Ishikawa (cell line): ENCODE results near the gene CNTN1.

Experiments used
- CREB1 ChIP-seq: IDR thresholded peaks from 2 replicates; pipeline ENCODE4 v1.6.1; 2012; ENCODE audit warnings: low read depth
- EP300 ChIP-seq: IDR thresholded peaks from 2 replicates; pipeline ENCODE4 v1.6.1; 2012; ENCODE audit warnings: borderline replicate concordance
- REST ChIP-seq: IDR thresholded peaks from 2 replicates; pipeline ENCODE4 v1.6.1; 2012; ENCODE audit warnings: low read depth, mild to moderate bottlenecking
- TEAD4 ChIP-seq: IDR thresholded peaks from 2 replicates; pipeline ENCODE4 v1.6.1; 2012
- TF ChIP-seq, protein P1 (sequence below): IDR thresholded peaks from 2 replicates; pipeline ENCODE4 v1.6.1; 2012

DNA sequence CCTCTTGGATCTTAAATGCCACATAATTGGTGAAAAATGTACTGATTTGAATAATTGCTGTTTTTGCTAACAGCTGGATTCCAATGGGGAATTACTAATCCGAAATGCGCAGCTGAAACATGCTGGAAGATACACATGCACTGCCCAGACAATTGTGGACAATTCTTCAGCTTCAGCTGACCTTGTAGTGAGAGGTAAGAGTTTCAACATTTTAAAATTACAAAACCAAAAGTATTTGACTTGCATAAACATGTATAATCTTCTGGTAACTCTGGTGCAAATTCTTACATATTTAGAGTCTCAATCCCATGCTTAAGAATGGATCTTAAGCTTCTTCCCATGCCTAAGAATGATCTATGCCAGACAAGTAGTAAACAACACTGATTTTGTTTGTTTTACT, 266.8 kb downstream of the CNTN1 start:
- TF ChIP-seq EP300 (no peak), TEAD4 (no peak), CREB1 (no peak), REST (no peak)
- TF ChIP-seq, protein P1, sequence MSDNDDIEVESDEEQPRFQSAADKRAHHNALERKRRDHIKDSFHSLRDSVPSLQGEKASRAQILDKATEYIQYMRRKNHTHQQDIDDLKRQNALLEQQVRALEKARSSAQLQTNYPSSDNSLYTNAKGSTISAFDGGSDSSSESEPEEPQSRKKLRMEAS = no peak
